Stimulated activated CD8-positive, alpha-beta memory T cell treated with anti-CD3 and anti-CD28 coated beads, Interleukin-7, amount 100 ng/mL, for 48 hours (primary cell): ENCODE data around the gene MAPT.

Experiments used
- DNase-seq, 2 donors: peaks; one replicate each; pipeline ENCODE4 v3.0.0-alpha.2; 2020; ENCODE audit warnings: low read depth in 1 of 2; ENCODE audit errors: extremely low read depth in 1 of 2

The MAPT gene

DNA sequence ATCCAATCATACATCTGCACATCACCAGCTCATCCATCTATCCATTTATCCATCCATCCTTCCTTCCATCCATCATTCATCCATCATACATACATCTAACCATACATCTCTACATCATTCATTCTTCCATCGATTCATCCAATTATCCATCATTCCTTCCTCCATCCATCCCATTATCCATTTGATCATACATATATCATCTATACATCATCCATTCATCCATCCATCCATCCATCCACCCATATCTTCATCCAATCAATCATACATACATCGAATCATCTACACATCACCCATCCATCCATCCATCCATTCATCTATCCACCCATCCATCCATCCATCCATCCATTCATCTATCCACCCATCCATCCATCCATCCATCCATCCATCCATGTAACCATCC lies 75.4 kb downstream of the MAPT start:
- DNase-seq: no peak

DNA sequence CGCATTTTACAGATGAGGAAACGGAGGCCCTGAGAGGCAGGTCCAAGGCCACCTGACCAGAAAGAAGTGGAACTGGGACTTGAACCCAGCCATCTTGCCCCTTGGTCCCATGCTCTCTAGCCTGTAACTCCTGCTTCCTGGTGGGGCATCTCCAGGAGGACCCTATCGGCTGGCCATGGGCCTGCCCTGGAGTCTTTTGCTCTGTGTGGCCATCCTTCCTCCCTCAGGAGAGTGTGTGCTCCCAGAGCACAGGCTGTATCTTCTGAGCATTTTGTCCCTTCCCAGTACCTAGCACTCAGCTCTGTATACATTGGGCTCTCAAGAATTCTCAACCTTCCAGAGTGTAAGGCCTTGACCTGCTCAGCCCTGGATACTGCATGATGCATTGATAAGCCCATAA lies 76.3 kb downstream of the MAPT start:
- DNase-seq: no peak

DNA sequence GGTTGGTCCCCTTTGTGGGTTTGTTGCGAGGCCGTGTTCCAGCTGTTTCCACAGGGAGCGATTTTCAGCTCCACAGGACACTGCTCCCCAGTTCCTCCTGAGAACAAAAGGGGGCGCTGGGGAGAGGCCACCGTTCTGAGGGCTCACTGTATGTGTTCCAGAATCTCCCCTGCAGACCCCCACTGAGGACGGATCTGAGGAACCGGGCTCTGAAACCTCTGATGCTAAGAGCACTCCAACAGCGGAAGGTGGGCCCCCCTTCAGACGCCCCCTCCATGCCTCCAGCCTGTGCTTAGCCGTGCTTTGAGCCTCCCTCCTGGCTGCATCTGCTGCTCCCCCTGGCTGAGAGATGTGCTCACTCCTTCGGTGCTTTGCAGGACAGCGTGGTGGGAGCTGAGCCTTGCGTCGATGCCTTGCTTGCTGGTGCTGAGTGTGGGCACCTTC lies 77.4 kb downstream of the MAPT start:
- DNase-seq: no peak

DNA sequence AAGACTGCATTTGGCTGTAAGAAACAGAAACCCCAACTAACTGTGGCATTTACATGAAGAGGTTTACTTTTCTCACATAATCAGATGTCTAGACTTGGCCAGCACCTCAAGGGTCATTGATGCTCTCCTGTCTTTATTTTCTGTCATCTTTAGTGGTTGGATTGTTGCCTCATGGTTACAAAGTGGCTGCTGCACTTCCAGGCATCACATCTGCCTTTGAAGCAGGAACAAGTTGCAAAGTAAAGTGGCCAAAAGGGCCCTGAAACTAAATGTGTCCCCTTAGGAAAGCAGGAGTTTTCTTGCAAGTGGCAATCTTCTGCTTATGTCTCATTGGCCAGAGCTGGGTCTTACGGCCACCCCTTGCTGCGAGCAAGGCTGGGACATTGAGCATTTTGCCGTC lies 78.2 kb downstream of the MAPT start:
- DNase-seq: no peak

DNA sequence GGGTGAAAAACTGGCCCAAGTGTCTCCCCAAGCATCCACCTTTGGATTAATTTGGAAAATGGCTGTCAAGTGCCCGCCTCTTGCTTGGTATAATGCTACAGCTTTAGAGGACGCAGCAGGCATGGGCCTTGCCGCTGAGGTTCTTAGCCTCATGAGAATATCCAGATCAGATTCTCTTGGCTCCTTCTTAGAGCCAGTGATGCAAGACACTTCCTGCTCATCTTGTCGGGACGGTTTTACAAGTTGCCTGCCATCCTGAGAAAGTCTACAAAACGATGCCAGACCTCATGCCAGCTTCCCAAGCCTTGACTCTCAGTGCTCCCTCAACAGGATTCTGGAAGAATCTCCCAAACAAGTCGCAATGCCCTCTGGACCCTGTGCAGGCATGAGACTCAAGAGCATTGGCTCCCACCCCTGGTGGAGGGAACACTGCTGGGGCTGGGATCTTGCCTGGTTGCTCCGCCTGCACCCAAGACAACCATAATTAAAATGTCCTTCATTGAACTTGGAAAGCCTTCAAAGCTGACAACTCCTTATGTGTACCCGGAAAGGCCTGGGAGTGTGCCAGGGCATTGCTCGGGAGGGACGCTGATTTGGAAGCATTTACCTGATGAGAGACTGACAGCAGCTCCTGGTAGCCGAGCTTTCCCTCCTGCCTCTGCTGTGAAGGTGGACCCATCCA lies 78.9 kb downstream of the MAPT start:
- no peak for DNase-seq

GRCh38 chr17:45973946-45974859 lies 79.8 kb downstream of the MAPT start:
- DNase-seq: no peak

DNA sequence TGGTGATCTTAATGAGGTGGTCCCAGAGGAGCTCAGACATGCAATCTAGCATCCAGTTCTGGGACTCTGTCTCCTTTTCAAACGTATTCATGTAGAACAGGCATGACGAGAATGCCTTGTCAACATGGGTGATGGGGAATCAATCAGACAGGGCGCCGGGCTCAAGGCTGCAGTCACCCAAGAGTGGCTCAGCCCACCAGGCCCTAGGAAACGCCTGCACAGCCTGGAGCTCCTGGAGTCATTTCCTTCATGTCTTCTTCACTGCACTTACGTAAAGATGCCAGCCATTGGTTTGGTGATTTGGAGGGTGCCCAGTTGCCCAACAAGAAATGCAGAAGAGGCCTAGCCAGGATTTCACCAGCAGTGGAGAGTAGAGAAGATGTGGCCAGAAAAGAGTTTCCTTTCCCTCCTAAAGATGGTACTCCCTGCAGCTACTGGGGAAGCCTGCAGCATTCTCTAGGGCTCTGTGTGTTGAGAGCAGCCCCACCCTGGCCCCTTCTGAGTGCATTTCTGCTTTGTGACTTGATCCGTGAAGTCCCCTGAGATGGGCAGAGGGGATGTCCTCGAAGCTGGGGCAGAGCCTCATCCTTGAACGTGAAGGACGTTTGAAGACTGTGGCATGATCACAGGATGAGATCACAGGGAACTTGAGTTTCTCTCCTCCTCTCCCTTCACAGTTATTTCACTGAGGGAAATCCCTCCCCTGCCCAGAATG lies 80.7 kb downstream of the MAPT start:
- DNase-seq: no peak

- no peak for DNase-seq
These were observed 81.4 kb downstream of the MAPT start for GRCh38 chr17:45975640-45976295.

- no peak for DNase-seq
These were observed 82.0 kb downstream of the MAPT start for GRCh38 chr17:45976391-45976754.

- DNase-seq: no peak
These were observed 82.6 kb downstream of the MAPT start for GRCh38 chr17:45976755-45977505.

GRCh38 chr17:45977506-45977824 lies 83.1 kb downstream of the MAPT start:
- DNase-seq: no peak

DNA sequence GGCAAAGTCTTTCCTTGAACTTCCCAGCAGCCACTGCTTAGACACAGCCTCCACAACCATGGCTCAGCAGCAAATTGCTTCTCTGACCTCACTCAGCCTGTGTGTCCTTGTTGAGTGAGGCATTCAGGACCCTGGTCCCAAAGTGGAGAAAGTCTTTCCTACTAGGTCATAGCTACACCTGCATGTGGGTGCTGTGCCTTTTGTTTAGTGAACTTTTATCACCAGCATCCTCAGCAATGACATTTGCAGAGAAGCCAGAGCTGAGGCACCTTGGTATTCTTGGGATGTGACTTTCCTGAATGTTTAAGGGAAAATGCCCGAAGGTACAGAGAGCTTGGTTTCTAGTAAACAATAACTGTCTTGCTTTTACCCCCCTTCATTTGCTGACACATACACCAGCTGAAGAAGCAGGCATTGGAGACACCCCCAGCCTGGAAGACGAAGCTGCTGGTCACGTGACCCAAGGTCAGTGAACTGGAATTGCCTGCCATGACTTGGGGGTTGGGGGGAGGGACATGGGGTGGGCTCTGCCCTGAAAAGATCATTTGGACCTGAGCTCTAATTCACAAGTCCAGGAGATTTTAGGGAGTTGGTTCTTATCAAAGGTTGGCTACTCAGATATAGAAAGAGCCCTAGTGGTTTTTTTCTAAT lies 83.7 kb downstream of the MAPT start:
- no peak for DNase-seq

DNA sequence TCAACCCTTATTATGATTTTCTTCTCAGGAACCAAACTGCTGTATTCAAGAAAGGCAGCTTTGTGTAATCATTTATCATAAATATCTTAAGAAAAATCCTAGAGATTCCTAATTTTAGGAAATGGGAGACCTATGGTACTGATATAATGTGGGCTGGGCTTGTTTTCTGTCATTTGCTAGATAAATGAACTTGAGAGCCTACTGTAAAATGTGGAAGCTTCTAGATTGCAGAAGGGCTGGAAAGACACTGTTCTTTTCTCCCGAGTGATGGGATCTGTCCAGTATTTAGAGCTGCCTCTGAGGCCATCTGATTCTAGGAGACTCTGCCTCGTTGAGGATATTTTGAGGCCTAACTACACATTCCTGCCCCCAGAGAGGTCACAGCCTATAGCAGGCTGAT lies 84.8 kb downstream of the MAPT start:
- no peak for DNase-seq

GRCh38 chr17:45980855-45981254 lies 86.5 kb downstream of the MAPT start:
- DNase-seq: no peak

DNA sequence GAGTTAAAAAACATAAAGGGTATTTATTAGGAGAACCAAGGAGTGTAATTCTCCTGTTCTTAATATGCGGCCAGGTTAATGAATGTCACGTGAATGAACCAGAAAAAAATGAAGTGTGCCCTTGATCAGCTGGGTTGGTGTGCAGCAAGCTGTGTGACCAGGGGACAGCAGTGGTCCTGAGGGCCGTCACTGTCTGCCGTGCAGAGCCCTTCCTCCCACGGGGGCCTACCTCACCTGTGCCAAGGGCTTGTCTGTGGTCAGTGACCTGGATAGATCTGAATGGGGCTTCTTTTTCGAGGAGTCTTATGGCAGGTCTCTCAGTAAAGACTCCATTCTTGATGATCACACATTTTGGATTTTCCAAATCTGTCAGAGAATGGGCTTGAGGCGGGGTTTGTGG lies 87.0 kb downstream of the MAPT start:
- DNase-seq: no peak

GRCh38 chr17:45982791-45983613 lies 88.6 kb downstream of the MAPT start:
- no peak for DNase-seq

DNA sequence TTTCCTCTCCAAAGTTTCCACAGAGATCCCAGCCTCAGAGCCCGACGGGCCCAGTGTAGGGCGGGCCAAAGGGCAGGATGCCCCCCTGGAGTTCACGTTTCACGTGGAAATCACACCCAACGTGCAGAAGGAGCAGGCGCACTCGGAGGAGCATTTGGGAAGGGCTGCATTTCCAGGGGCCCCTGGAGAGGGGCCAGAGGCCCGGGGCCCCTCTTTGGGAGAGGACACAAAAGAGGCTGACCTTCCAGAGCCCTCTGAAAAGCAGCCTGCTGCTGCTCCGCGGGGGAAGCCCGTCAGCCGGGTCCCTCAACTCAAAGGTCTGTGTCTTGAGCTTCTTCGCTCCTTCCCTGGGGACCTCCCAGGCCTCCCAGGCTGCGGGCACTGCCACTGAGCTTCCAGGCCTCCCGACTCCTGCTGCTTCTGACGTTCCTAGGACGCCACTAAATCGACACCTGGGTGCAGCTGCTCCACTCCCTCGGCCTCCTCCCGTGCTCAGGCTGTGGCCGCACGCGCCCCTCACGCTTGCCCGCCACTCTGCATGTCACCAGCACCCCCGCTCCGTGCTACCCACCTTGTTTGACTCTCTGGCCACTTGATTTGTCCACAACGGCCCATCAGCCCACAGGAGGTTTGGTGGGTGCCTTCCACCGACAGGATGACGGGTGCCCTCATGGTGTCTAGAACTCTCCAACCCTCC lies 89.4 kb downstream of the MAPT start:
- no peak for DNase-seq

DNA sequence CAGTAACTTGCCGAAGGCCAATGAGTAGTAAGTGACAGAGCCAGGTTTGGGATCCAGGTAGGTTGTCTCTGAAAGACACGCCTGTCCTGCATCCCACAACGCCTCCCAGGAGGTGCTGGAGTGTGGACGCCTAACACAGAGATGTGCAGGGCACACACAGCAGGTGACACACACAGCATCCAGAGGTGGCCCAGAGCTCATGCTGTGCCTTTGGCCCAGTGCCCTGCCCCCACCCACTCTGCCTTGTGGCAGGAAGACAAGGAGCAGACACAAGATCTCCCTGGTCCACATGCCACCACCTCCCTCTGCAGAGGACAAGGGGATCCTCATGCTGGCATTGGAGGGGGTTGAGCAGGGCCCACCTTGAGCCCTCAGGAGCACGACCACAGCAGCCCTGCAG lies 90.0 kb downstream of the MAPT start:
- DNase-seq: no peak

DNA sequence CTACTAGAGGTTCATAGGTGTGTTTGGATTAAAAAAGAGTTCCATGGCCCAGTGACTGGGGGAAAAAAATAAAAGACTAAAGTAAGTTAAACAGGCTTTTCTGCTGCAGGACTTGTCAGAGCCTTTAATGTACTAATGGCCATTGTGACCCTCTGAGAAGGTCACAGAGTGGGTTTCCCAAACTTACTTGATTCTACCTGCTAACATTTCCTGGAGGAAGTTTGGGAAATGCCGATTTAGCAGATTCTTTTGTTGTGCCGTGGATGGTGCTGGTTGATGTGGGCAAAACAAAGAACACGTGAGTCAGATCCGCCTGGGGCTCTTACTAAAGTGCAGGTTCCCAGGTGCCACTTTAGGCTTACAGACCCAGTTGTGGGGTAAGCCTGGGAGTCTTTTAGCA lies 91.1 kb downstream of the MAPT start:
- DNase-seq: no peak
